Liver (tissue), 9 donors: ENCODE results near the gene EGFR. TPM values are rescaled to one million over a fixed set of nuclear protein-coding genes. Genes with fewer than 3 reads are reported as not detected.

Experiments
- DNase-seq: peaks from one replicate; pipeline ENCODE4 v3.0.0-alpha.2; 2017; ENCODE audit warnings: low spot score
- H3K27ac ChIP-seq, 2 donors: one replicate each; pipeline ENCODE4 v1.7.0; 2013; ENCODE audit warnings: inconsistent platforms in 2 of 2, low read length in 2 of 2, control low read depth in 1 of 2, low read depth in 1 of 2, mild to moderate bottlenecking in 1 of 2
- H3K27me3 ChIP-seq, 4 donors: one replicate each; pipeline versions ENCODE4 v1.6.1 to v1.7.0; 2013; ENCODE audit warnings: low read length in 3 of 4, inconsistent platforms in 1 of 4, mild to moderate bottlenecking in 1 of 4, moderate library complexity in 1 of 4; ENCODE audit not compliant: control insufficient read depth in 4 of 4, insufficient read depth in 4 of 4
- H3K36me3 ChIP-seq, 4 donors: one replicate each; pipeline versions ENCODE4 v1.6.1 to v1.7.0; 2013; ENCODE audit warnings: low read length in 3 of 4, mild to moderate bottlenecking in 3 of 4, low read depth in 1 of 4, moderate library complexity in 1 of 4; ENCODE audit not compliant: control insufficient read depth in 4 of 4, insufficient read depth in 3 of 4
- H3K4me1 ChIP-seq, 4 donors: one replicate each; pipeline versions ENCODE4 v1.6.1 to v1.7.0; 2013; ENCODE audit warnings: low read length in 3 of 4, mild to moderate bottlenecking in 3 of 4, moderate library complexity in 1 of 4; ENCODE audit not compliant: control insufficient read depth in 4 of 4, insufficient read depth in 4 of 4
- H3K4me3 ChIP-seq, 3 donors: one replicate each; pipeline versions ENCODE4 v1.6.1 to v1.7.0; 2013; ENCODE audit warnings: low read length in 3 of 3, control low read depth in 1 of 3, low read depth in 1 of 3, mild to moderate bottlenecking in 1 of 3
- H3K9ac ChIP-seq, 2 donors: one replicate each; pipeline ENCODE4 v1.7.0; 2013; ENCODE audit warnings: low read length in 2 of 2, mild to moderate bottlenecking in 2 of 2, moderate library complexity in 2 of 2, control low read depth in 1 of 2, low read depth in 1 of 2
- H3K9me3 ChIP-seq, 4 donors: one replicate each; pipeline versions ENCODE4 v1.6.1 to v1.7.0; 2013; ENCODE audit warnings: low read length in 3 of 4; ENCODE audit not compliant: control insufficient read depth in 4 of 4
- CTCF ChIP-seq: fragments of 150-350 bp; IDR thresholded peaks from 2 replicates; pipeline ENCODE4 v1.5.1; 2017; ENCODE audit warnings: improper control_type of control experiment, low read depth, low read length; ENCODE audit not compliant: missing input control
- FOXA1 ChIP-seq: IDR thresholded peaks from 2 replicates; pipeline ENCODE4 v1.6.1; 2016; ENCODE audit warnings: antibody characterized with exemption
- FOXA2 ChIP-seq: IDR thresholded peaks from 2 replicates; pipeline ENCODE4 v1.6.1; 2016; ENCODE audit warnings: antibody characterized with exemption
- GABPA ChIP-seq, 2 donors: IDR thresholded peaks in 1 of 2; conservative IDR thresholded peaks in 1 of 2; 2 replicates each; pipeline ENCODE4 v1.6.1; 2016; ENCODE audit warnings: antibody characterized with exemption in 2 of 2, mild to moderate bottlenecking in 1 of 2, moderate library complexity in 1 of 2
- HNF4A ChIP-seq, 2 donors: conservative IDR thresholded peaks; 2 replicates each; pipeline ENCODE4 v1.6.1; 2016; ENCODE audit warnings: antibody characterized with exemption in 2 of 2, mild to moderate bottlenecking in 2 of 2
- HNF4G ChIP-seq: IDR thresholded peaks from 2 replicates; pipeline ENCODE4 v1.6.1; 2016; ENCODE audit warnings: antibody characterized with exemption
- NR2F2 ChIP-seq: IDR thresholded peaks from 2 replicates; pipeline ENCODE4 v1.6.1; 2016; ENCODE audit warnings: antibody characterized with exemption
- RAD21 ChIP-seq, 2 donors: IDR thresholded peaks; 2 replicates each; pipeline ENCODE4 v1.6.1; 2016; ENCODE audit warnings: antibody characterized with exemption in 2 of 2, mild to moderate bottlenecking in 2 of 2
- REST ChIP-seq: IDR thresholded peaks from 2 replicates; pipeline ENCODE4 v1.6.1; 2016; ENCODE audit warnings: antibody characterized with exemption, mild to moderate bottlenecking
- RXRA ChIP-seq, 2 donors: IDR thresholded peaks; 2 replicates each; pipeline ENCODE4 v1.6.1; 2017 to 2018; ENCODE audit warnings: antibody characterized with exemption in 2 of 2, mild to moderate bottlenecking in 1 of 2
- SP1 ChIP-seq: IDR thresholded peaks from 2 replicates; pipeline ENCODE4 v1.6.1; 2018; ENCODE audit warnings: antibody characterized with exemption, mild to moderate bottlenecking
- TAF1 ChIP-seq: conservative IDR thresholded peaks from 2 replicates; pipeline ENCODE4 v1.6.1; 2016; ENCODE audit warnings: antibody characterized with exemption, mild to moderate bottlenecking
- YY1 ChIP-seq: IDR thresholded peaks from 2 replicates; pipeline ENCODE4 v1.6.1; 2016; ENCODE audit warnings: antibody characterized with exemption, mild to moderate bottlenecking
- WGBS: extraction: QIAGEN DNeasy Blood & Tissue Kit; methylation state at CpG from one replicate; pipeline ENCODE4 v1.1.7; 2013; 5-methylcytosine and 5-hydroxymethylcytosine counted together
- polyA plus RNA-seq, 2 donors: library from polyadenylated mRNA; stranded (reverse) in 1 of 2; unstranded in 1 of 2; fragments of 200-250 nt in 1 of 2; fragments of >200 nt in 1 of 2; fragmentation: Nextera tagmentation in 1 of 2; extraction: Ambion mirVana in 1 of 2; gene quantifications; one replicate each; pipeline versions ENCODE4 v1.2.1 to v1.2.3, GENCODE V29; 2013 to 2015
- total RNA-seq, 2 donors: library from RNA; depleted of rRNA; stranded (reverse); fragments of >200 nt; gene quantifications; one replicate each; pipeline ENCODE4 v1.2.3, GENCODE V29; 2014
- TF ChIP-seq, protein P1 (sequence below): IDR thresholded peaks from 2 replicates; pipeline ENCODE4 v1.6.1; 2016; ENCODE audit warnings: antibody characterized with exemption
- TF ChIP-seq, protein P2 (sequence below): IDR thresholded peaks from 2 replicates; pipeline ENCODE4 v1.6.1; 2016; ENCODE audit warnings: antibody characterized with exemption
- TF ChIP-seq, protein P3 (sequence below): IDR thresholded peaks from 2 replicates; pipeline ENCODE4 v1.6.1; 2016; ENCODE audit warnings: antibody characterized with exemption
- donor health status: healthy.
- donor health status: healthy.
- donor health status: healthy.
- donor health status: healthy.
- donor health status: healthy.

The EGFR gene
- total and polyA plus RNA-seq, 4 donors: 22.6 to 37.0 (median 27.7) TPM

DNA sequence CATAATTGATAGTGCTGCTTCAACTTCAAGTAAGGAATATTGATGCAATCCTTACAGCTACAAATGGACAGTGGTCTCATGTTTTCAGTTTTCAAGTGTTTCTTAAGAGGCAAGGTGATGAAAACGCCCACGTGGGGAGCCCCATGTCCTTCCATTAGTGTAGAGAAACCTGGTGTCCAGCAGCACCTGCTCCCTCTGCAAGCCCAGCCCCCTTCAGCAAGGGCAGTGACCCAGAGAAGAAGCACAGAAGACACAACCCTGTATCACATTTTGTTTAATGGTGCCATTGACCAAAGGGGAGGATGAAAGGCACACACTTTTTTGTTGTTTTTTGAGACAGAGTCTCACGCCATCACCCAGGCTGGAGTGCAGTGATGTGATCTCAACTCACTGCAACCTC is 143.7 kb downstream of the EGFR start:
- no peaks in the 10 kb centered on the region for H3K27me3 ChIP-seq
- DNase-seq: no peak
- no peak overlapping the region for H3K4me3 ChIP-seq
- TF ChIP-seq GABPA (IDR thresholded peaks at IDR 0.05 in 1 of 2, conservative IDR thresholded peaks at IDR 0.05 in 1 of 2) (no peak), RXRA (IDR thresholded peaks at IDR 0.05) (no peak), TAF1 (no peak), SP1 (no peak), YY1 (no peak), FOXA1 (no peak), RAD21 (IDR thresholded peaks at IDR 0.05) (no peak), HNF4G (no peak), HNF4A (conservative IDR thresholded peaks at IDR 0.05) (no peak), NR2F2 (no peak), FOXA2 (no peak), REST (no peak), CTCF (no peak)
- TF ChIP-seq, protein P1, sequence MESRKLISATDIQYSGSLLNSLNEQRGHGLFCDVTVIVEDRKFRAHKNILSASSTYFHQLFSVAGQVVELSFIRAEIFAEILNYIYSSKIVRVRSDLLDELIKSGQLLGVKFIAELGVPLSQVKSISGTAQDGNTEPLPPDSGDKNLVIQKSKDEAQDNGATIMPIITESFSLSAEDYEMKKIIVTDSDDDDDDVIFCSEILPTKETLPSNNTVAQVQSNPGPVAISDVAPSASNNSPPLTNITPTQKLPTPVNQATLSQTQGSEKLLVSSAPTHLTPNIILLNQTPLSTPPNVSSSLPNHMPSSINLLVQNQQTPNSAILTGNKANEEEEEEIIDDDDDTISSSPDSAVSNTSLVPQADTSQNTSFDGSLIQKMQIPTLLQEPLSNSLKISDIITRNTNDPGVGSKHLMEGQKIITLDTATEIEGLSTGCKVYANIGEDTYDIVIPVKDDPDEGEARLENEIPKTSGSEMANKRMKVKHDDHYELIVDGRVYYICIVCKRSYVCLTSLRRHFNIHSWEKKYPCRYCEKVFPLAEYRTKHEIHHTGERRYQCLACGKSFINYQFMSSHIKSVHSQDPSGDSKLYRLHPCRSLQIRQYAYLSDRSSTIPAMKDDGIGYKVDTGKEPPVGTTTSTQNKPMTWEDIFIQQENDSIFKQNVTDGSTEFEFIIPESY: no peak
- TF ChIP-seq, protein P2, sequence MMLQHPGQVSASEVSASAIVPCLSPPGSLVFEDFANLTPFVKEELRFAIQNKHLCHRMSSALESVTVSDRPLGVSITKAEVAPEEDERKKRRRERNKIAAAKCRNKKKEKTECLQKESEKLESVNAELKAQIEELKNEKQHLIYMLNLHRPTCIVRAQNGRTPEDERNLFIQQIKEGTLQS: no peak
- TF ChIP-seq, protein P3, sequence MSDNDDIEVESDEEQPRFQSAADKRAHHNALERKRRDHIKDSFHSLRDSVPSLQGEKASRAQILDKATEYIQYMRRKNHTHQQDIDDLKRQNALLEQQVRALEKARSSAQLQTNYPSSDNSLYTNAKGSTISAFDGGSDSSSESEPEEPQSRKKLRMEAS: no peak
- 92% methylated on average over 3 of the region's 3 CpGs for WGBS
- H3K9me3 ChIP-seq: no peaks in the 10 kb centered on the region
- H3K36me3 ChIP-seq: peaks cover 14 to 87% (median 65%) of the 10 kb centered on the region in 4 donors
- H3K4me1 ChIP-seq: no peaks in the 10 kb centered on the region
- H3K27ac ChIP-seq: no peak overlapping the region
- no peak overlapping the region for H3K9ac ChIP-seq

DNA sequence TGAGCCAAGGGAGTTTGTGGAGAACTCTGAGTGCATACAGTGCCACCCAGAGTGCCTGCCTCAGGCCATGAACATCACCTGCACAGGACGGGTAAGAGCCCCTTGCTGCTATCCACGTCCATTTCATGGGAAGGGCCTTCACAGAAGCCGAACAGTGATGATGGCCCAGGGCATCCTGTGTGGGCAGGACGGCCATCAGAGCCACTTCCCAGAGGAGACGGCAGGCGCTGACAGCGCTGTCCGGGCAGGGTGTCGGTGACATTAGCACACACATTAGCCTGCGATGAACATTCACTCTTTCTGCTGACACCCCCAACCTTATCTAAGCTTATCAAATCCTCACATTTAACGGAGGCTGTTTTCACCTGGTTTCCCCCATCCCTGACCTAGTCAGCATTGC is 144.9 kb downstream of the EGFR start:
- Histone ChIP-seq H3K4me1 (no peaks in the 10 kb centered on the region), H3K36me3 (peaks cover 12 to 75% (median 54%) of the 10 kb centered on the region in 4 donors), H3K9ac (no peak overlapping the region), H3K4me3 (no peak overlapping the region), H3K27me3 (no peaks in the 10 kb centered on the region), H3K9me3 (no peaks in the 10 kb centered on the region), H3K27ac (no peak overlapping the region)
- 91% methylated on average over 11 of the region's 11 CpGs for WGBS
- TF ChIP-seq HNF4G (no peak), HNF4A (conservative IDR thresholded peaks at IDR 0.05) (no peak)
- no peak for DNase-seq
